CD14-positive monocyte (primary cell): ENCODE data around the gene DLGAP1. TPM values are rescaled to one million over a fixed set of nuclear protein-coding genes. Genes with fewer than 3 reads are reported as not detected.

Source experiments
- DNase-seq, 3 donors: peaks; one replicate each; pipeline ENCODE4 v3.0.0-alpha.2; 2011 to 2022
- H2AFZ ChIP-seq: 2 replicates; pipeline ENCODE4 v1.6.0; 2012; ENCODE audit warnings: mild to moderate bottlenecking, low read depth, low read length, inconsistent platforms; ENCODE audit not compliant: insufficient read depth, poor library complexity, severe bottlenecking
- H3K27ac ChIP-seq, 2 donors: 1 replicate in 1 of 2; 2 replicates in 1 of 2; pipeline ENCODE4 v1.5.1; 2012 to 2013; ENCODE audit warnings: low read length in 2 of 2, control low read depth in 1 of 2, inconsistent platforms in 1 of 2, low read depth in 1 of 2, mild to moderate bottlenecking in 1 of 2
- H3K27me3 ChIP-seq, 2 donors: one replicate each; pipeline versions ENCODE4 v1.6.0 to v1.6.1; 2011 to 2013; ENCODE audit warnings: low read length in 2 of 2; ENCODE audit not compliant: control insufficient read depth in 2 of 2, insufficient read depth in 2 of 2
- H3K36me3 ChIP-seq, 2 donors: replicated peaks in 1 of 2; 1 replicate in 1 of 2; 2 replicates in 1 of 2; pipeline versions ENCODE4 v1.5.1 to v1.6.1; 2012 to 2013; ENCODE audit warnings: low read length in 2 of 2, control low read depth in 1 of 2, inconsistent platforms in 1 of 2, mild to moderate bottlenecking in 1 of 2; ENCODE audit not compliant: insufficient read depth in 2 of 2, control insufficient read depth in 1 of 2
- H3K4me1 ChIP-seq, 2 donors: 1 replicate in 1 of 2; 2 replicates in 1 of 2; pipeline versions ENCODE4 v1.5.1 to v1.6.1; 2012 to 2013; ENCODE audit warnings: low read length in 2 of 2, control low read depth in 1 of 2, inconsistent platforms in 1 of 2, mild to moderate bottlenecking in 1 of 2, moderate library complexity in 1 of 2; ENCODE audit not compliant: insufficient read depth in 2 of 2, control insufficient read depth in 1 of 2
- H3K4me2 ChIP-seq: replicated peaks from 2 replicates; pipeline ENCODE3; 2012; ENCODE audit warnings: low read length, moderate library complexity, mild to moderate bottlenecking; ENCODE audit not compliant: poor library complexity, severe bottlenecking; ENCODE audit errors: extremely low read depth
- H3K4me3 ChIP-seq, 3 experiments: fragments of 200-600 bp in 1 of 3; sonication (generic) in 1 of 3; replicated peaks in 1 of 3; 1 replicate in 2 of 3; 2 replicates in 1 of 3; pipeline ENCODE4 v1.5.1; 2011 to 2013; ENCODE audit warnings: low read length in 3 of 3, mild to moderate bottlenecking in 3 of 3, control low read depth in 2 of 3, low read depth in 2 of 3, inconsistent platforms in 1 of 3, moderate library complexity in 1 of 3
- H3K79me2 ChIP-seq: 2 replicates; pipeline ENCODE4 v1.6.0; 2012; ENCODE audit warnings: mild to moderate bottlenecking, control low read depth, inconsistent platforms, low read length, moderate library complexity; ENCODE audit not compliant: insufficient read depth
- H3K9ac ChIP-seq: 2 replicates; pipeline ENCODE4 v1.6.0; 2017; ENCODE audit warnings: low read length, mild to moderate bottlenecking; ENCODE audit not compliant: insufficient read depth, poor library complexity, severe bottlenecking
- H3K9me3 ChIP-seq, 2 donors: replicated peaks in 1 of 2; 1 replicate in 1 of 2; 2 replicates in 1 of 2; pipeline versions ENCODE4 v1.5.1 to v1.6.1; 2012 to 2013; ENCODE audit warnings: low read length in 2 of 2, control low read depth in 1 of 2; ENCODE audit not compliant: control insufficient read depth in 1 of 2, insufficient read depth in 1 of 2
- H4K20me1 ChIP-seq: 2 replicates; pipeline ENCODE4 v1.6.0; 2012; ENCODE audit warnings: mild to moderate bottlenecking, low read length, control low read depth, moderate library complexity; ENCODE audit not compliant: insufficient read depth
- H3K27ac Mint-ChIP-seq, 7 donors: one replicate each; pipeline ENCODE4 v1.8.0; 2020; ENCODE audit warnings: mild to moderate bottlenecking in 7 of 7, mixed read lengths in 7 of 7, moderate library complexity in 6 of 7, inconsistent platforms in 2 of 7
- H3K27me3 Mint-ChIP-seq, 3 donors: one replicate each; pipeline ENCODE4 v1.8.0; 2021 to 2022; ENCODE audit warnings: low read depth in 3 of 3, mild to moderate bottlenecking in 3 of 3, mixed read lengths in 3 of 3, moderate library complexity in 3 of 3, inconsistent platforms in 1 of 3
- H3K36me3 Mint-ChIP-seq, 2 donors: one replicate each; pipeline ENCODE4 v1.8.0; 2020; ENCODE audit warnings: mixed read lengths in 2 of 2, inconsistent platforms in 1 of 2, mild to moderate bottlenecking in 1 of 2
- H3K4me1 Mint-ChIP-seq: one replicate; pipeline ENCODE4 v1.8.0; 2020; ENCODE audit warnings: mild to moderate bottlenecking, mixed read lengths
- H3K4me3 Mint-ChIP-seq, 2 donors: one replicate each; pipeline ENCODE4 v1.8.0; 2020; ENCODE audit warnings: mild to moderate bottlenecking in 2 of 2, mixed read lengths in 2 of 2, moderate library complexity in 1 of 2
- H3K9me3 Mint-ChIP-seq, 7 donors: one replicate each; pipeline ENCODE4 v1.8.0; 2020 to 2022; ENCODE audit warnings: mixed read lengths in 7 of 7, mild to moderate bottlenecking in 6 of 7, moderate library complexity in 6 of 7, inconsistent platforms in 2 of 7
- WGBS: methylation state at CpG from one replicate; pipeline ENCODE4 v1.1.5; 2013; ENCODE audit warnings: missing lambda C conversion rate; ENCODE audit not compliant: insufficient coverage; 5-methylcytosine and 5-hydroxymethylcytosine counted together
- intact Hi-C, 2 donors: fragments of 100-400 bp; cut with micrococcal nuclease; formaldehyde crosslinking; loops; one replicate each; pipeline versions ENCODE4 v1.15.0 to v1.15.1; 2023
- polyA plus RNA-seq, 3 donors: library from polyadenylated mRNA; depleted of rRNA in 1 of 3; unstranded in 2 of 3; stranded (reverse) in 1 of 3; fragments of 300-500 nt in 2 of 3; fragments of >200 nt in 1 of 3; fragmentation: Illumina TruSeq in 2 of 3; gene quantifications; 1 replicate in 2 of 3; 2 replicates in 1 of 3; pipeline ENCODE4 v1.2.3, GENCODE V29; 2012 to 2021
- TF ChIP-seq, protein P1 (sequence below): fragments of 200-600 bp; IDR thresholded peaks from one replicate; pipeline ENCODE4 v1.8.0; 2022; ENCODE audit warnings: antibody characterized with exemption, mild to moderate bottlenecking

The DLGAP1 gene
- polyA plus RNA-seq, 3 donors, result 0.09 to 0.42 TPM; not detected in 1

DNA sequence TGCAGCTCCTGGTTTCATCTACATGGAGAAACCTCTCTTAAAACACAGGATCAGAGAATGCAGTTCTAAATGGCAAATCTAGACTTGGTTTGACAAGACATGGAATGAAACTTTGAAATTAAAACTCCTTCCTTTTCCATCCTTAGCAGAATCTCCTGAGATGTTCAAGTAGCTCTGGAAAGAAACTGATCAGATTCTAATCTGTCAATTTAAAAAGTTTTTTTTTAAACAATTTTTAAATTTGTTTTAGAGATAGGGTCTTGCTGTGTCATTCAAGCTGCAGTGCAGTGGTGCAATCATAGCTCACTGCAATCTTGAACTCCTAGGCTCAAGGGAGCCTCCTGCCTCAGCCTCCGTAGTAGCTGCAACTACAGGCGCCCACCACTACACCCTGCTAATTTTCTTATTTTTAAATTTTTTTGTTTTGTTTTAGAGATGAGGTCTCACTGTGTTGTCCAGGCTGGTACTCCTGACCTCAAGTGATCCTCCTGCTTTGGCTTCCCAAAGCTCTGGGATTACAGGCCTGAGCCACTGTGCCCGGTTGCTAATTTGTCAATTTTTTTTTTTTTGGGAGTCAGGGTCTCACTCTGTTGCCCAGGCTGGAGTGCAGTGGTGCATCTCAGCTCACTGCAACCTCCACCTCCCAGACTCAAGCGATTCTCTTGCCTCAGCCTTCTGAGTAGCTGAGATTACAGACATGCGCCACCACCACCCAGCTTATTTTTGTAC, 788.4 kb downstream of the DLGAP1 start:
- no peak overlapping the region for H3K4me3 Mint-ChIP-seq
- H3K36me3 ChIP-seq, result no peaks in the 10 kb centered on the region
- H3K27ac Mint-ChIP-seq, result no peak overlapping the region
- peaks cover 29% of the 10 kb centered on the region for H3K4me1 Mint-ChIP-seq
- no peak for DNase-seq
- H3K27ac ChIP-seq, result no peak overlapping the region
- H4K20me1 ChIP-seq, result no peaks in the 10 kb centered on the region
- H3K9ac ChIP-seq, result no peak overlapping the region
- H3K9me3 ChIP-seq, result no peaks in the 10 kb centered on the region
- no peak overlapping the region for H3K4me3 ChIP-seq
- intact Hi-C loops, result loop anchor here (2.0 to 5.0 kb wide), 2 partner anchors 386 to 389 kb away; no protein-coding TSS in a partner anchor
- WGBS, result 100% methylated on average over 3 of the region's 5 CpGs
- no peaks in the 10 kb centered on the region for H3K36me3 Mint-ChIP-seq
- TF ChIP-seq, protein P1, sequence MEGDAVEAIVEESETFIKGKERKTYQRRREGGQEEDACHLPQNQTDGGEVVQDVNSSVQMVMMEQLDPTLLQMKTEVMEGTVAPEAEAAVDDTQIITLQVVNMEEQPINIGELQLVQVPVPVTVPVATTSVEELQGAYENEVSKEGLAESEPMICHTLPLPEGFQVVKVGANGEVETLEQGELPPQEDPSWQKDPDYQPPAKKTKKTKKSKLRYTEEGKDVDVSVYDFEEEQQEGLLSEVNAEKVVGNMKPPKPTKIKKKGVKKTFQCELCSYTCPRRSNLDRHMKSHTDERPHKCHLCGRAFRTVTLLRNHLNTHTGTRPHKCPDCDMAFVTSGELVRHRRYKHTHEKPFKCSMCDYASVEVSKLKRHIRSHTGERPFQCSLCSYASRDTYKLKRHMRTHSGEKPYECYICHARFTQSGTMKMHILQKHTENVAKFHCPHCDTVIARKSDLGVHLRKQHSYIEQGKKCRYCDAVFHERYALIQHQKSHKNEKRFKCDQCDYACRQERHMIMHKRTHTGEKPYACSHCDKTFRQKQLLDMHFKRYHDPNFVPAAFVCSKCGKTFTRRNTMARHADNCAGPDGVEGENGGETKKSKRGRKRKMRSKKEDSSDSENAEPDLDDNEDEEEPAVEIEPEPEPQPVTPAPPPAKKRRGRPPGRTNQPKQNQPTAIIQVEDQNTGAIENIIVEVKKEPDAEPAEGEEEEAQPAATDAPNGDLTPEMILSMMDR, result peak; percentile 41
- H3K27me3 ChIP-seq, result no peaks in the 10 kb centered on the region
- peaks cover 0 to 2% (median 0%) of the 10 kb centered on the region in 7 donors for H3K9me3 Mint-ChIP-seq
- H2AFZ ChIP-seq, result no peak overlapping the region
- peak overlapping the region; percentile 56 for H3K4me2 ChIP-seq
- peaks cover 0 to 3% (median 0%) of the 10 kb centered on the region in 3 donors for H3K27me3 Mint-ChIP-seq
- H3K79me2 ChIP-seq, result no peaks in the 10 kb centered on the region
- H3K4me1 ChIP-seq, result peaks cover 26 to 35% of the 10 kb centered on the region in 2 donors

DNA sequence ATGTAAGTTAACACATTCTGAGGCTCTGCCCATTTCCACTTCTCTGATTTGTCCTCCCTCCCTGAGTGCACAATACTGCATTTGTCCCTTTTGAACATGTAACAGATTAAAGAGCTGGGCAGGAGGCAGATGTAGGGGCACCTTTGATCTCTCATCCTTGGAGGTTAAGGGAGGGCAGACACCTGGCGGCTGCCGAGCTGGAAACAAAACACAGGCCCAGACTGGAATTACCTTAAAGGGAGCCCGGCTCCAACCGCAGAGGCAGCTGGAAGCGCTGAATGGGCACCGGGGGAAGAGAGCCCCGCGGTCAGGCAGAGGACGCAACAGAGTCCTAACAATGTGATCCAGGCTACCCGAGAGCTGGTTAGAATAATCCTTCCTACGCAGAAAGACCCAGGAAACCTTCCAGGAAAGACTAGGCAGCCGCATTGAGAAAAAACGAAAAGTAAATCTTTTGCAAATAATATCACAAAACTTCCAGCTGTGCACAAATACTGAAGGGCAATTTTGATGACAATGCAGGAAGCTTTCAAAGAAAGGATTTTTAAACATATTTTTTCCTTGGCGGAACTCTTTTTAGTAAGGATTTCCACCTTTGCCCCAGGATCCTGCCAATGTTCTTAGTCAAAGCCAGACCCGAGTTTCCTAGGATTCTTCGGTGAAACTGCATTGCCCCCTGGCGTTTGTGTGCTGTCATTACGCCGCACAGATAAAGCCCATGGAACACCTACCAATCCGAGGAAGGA, 789.2 kb downstream of the DLGAP1 start:
- H4K20me1 ChIP-seq, result no peaks in the 10 kb centered on the region
- no peaks in the 10 kb centered on the region for H3K27me3 ChIP-seq
- Mint-ChIP-seq H3K27me3 (peaks cover 0 to 3% (median 0%) of the 10 kb centered on the region in 3 donors), H3K9me3 (peaks cover 0 to 2% (median 0%) of the 10 kb centered on the region in 7 donors), H3K36me3 (no peaks in the 10 kb centered on the region), H3K4me3 (peak overlapping the region; percentile 71 to 89), H3K27ac (peak overlapping the region in 4 of 7 donors; percentile 21 to 61 (median 50)), H3K4me1 (peaks cover 36% of the 10 kb centered on the region)
- H3K27ac ChIP-seq, result no peak overlapping the region
- no peaks in the 10 kb centered on the region for H3K79me2 ChIP-seq
- H3K4me3 ChIP-seq, result peak overlapping the region in 1 of 3 experiments; percentile 54
- H3K4me2 ChIP-seq, result peak overlapping the region; percentile 56
- intact Hi-C loops, result loop anchor here (2.0 to 5.0 kb wide), 2 partner anchors 385 to 389 kb away; no protein-coding TSS in a partner anchor
- TF ChIP-seq, protein P1, result peak; percentile 96
- H3K9ac ChIP-seq, result no peak overlapping the region
- H3K4me1 ChIP-seq, result peaks cover 33 to 42% of the 10 kb centered on the region in 2 donors
- DNase-seq, result peak; percentile 68 to 80 (median 77)
- WGBS, result 22% methylated on average over 15 of the region's 20 CpGs
- H2AFZ ChIP-seq, result peak overlapping the region; percentile 65
- no peaks in the 10 kb centered on the region for H3K9me3 ChIP-seq
- no peaks in the 10 kb centered on the region for H3K36me3 ChIP-seq
